Right forelimb (tissue), 1 donor: ENCODE data around the gene ATG5.
"Not testable (repeated sequence)": the region's sequence is repeated elsewhere in the genome, so short reads cannot be mapped to it uniquely, and the experiment has no call there.

Source experiments
- DNase-seq: peaks from one replicate; pipeline ENCODE4 v3.0.0-alpha.2; 2018

Gene ATG5

GRCh38 chr6:106309766-106310373, 15.7 kb downstream of the ATG5 start:
- no peak for DNase-seq

- no peak for DNase-seq
Measured at GRCh38 chr6:106308985-106309384, 16.6 kb downstream of the ATG5 start.

GRCh38 chr6:106305740-106306139, 19.8 kb downstream of the ATG5 start:
- no peak for DNase-seq

- DNase-seq = no peak
Measured at GRCh38 chr6:106300944-106301343, 24.6 kb downstream of the ATG5 start.

- no peak for DNase-seq
Measured at GRCh38 chr6:106300020-106300780, 25.4 kb downstream of the ATG5 start.

- DNase-seq = no peak
Measured at GRCh38 chr6:106293116-106293515, 32.4 kb downstream of the ATG5 start.

GRCh38 chr6:106290954-106291353, 34.6 kb downstream of the ATG5 start:
- no peak for DNase-seq

- DNase-seq = no peak
Measured at GRCh38 chr6:106290032-106290431, 35.5 kb downstream of the ATG5 start.

- DNase-seq = no peak
Measured at GRCh38 chr6:106287215-106287614, 38.3 kb downstream of the ATG5 start.

- no peak for DNase-seq
Measured at GRCh38 chr6:106286746-106287145, 38.8 kb downstream of the ATG5 start.

GRCh38 chr6:106283481-106283880, 42.1 kb downstream of the ATG5 start:
- DNase-seq = no peak

GRCh38 chr6:106281661-106282060, 43.9 kb downstream of the ATG5 start:
- no peak for DNase-seq

- DNase-seq = no peak
Measured at GRCh38 chr6:106281088-106281487, 44.5 kb downstream of the ATG5 start.

GRCh38 chr6:106279179-106279578, 46.4 kb downstream of the ATG5 start:
- no peak for DNase-seq

- no peak for DNase-seq
Measured at GRCh38 chr6:106275692-106276091, 49.9 kb downstream of the ATG5 start.

GRCh38 chr6:106273087-106273486, 52.5 kb downstream of the ATG5 start:
- DNase-seq = no peak

- no peak for DNase-seq
Measured at GRCh38 chr6:106272287-106272686, 53.3 kb downstream of the ATG5 start.

- DNase-seq = no peak
Measured at GRCh38 chr6:106270414-106270813, 55.1 kb downstream of the ATG5 start.

GRCh38 chr6:106269268-106269919, 56.2 kb downstream of the ATG5 start:
- not testable (repeated sequence) for DNase-seq

- DNase-seq = not testable (repeated sequence)
Measured at GRCh38 chr6:106268500-106268899, 57.1 kb downstream of the ATG5 start.

GRCh38 chr6:106264433-106264832, 61.1 kb downstream of the ATG5 start:
- not testable (repeated sequence) for DNase-seq

GRCh38 chr6:106259748-106260147, 65.8 kb downstream of the ATG5 start:
- DNase-seq = not testable (repeated sequence)

GRCh38 chr6:106258726-106259125, 66.8 kb downstream of the ATG5 start:
- no peak for DNase-seq

- DNase-seq = no peak
Measured at GRCh38 chr6:106257195-106257594, 68.4 kb downstream of the ATG5 start.
